GM13977 (cell line): ENCODE results near the gene NR1H4.
"Not testable (repeated sequence)": the region's sequence is repeated elsewhere in the genome, so short reads cannot be mapped to it uniquely, and the experiment has no call there.

Source experiments
- DNase-seq: peaks from one replicate; pipeline ENCODE4 v3.0.0; 2012; ENCODE audit warnings: low spot score
- in situ Hi-C: fragments of 300-500 bp; cut with MboI; formaldehyde crosslinking; loops from one replicate; pipeline ENCODE4 v1.12.0; 2022; ENCODE audit warnings: low sequenced_read_pairs, low pct_unique_long_range_greater_than_20kb, mixed read lengths, inconsistent platforms; ENCODE audit not compliant: unreplicated experiment
- TF ChIP-seq, protein P1 (sequence below): IDR thresholded peaks from 2 replicates; pipeline ENCODE4 v1.5.1; 2012; ENCODE audit warnings: mild to moderate bottlenecking, control low read depth; ENCODE audit not compliant: insufficient read depth; ENCODE audit errors: extremely low read depth, missing control alignments

The NR1H4 gene

DNA sequence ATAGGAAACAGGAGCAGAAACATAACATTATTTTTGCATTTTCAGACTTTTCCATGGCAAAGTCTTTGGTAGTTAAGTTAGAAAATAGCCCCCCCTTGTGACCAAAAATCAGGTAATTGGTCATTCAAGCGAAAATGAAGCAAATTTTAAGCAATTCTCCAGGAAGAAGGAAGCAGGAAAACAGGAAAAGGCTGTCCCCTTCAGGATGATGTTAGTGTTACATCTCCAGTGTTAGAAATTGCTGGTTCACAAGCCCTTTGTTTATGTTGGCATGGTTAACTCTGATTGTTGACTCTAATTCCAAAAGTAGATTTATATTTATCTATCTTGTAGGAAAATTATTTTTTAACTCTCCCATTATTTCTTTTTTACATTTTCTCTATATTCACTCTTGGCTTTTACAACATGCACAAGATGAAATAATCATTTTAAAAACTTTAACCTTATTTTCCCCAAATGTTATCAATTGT lies 81.0 kb downstream of the NR1H4 start:
- DNase-seq, result peak; percentile 32
- TF ChIP-seq, protein P1, sequence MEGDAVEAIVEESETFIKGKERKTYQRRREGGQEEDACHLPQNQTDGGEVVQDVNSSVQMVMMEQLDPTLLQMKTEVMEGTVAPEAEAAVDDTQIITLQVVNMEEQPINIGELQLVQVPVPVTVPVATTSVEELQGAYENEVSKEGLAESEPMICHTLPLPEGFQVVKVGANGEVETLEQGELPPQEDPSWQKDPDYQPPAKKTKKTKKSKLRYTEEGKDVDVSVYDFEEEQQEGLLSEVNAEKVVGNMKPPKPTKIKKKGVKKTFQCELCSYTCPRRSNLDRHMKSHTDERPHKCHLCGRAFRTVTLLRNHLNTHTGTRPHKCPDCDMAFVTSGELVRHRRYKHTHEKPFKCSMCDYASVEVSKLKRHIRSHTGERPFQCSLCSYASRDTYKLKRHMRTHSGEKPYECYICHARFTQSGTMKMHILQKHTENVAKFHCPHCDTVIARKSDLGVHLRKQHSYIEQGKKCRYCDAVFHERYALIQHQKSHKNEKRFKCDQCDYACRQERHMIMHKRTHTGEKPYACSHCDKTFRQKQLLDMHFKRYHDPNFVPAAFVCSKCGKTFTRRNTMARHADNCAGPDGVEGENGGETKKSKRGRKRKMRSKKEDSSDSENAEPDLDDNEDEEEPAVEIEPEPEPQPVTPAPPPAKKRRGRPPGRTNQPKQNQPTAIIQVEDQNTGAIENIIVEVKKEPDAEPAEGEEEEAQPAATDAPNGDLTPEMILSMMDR, result peak; percentile 57
- in situ Hi-C loops, result loop anchor here (25.0 kb wide), 1 partner anchor 317 kb away; no protein-coding TSS in a partner anchor

DNA sequence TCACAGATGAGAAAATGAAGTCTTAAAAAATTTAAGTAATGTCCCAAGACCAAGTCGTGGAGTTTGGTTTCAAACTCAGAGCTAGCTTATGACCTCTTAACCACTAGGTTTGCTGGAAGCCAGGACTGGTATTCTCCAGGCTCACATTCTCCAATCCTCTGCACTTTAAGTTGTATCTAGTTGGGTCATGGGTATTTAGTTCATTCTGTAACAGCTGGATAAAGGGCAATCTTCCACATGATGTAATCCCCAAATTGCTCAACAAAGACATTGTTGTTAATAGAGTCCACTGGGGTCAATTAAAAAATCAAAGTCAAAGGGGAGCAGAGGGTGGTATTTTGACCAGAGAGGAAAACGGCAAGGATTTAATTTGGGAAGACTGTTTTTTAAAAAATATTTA lies 82.1 kb downstream of the NR1H4 start:
- in situ Hi-C loops, result loop anchor here (25.0 kb wide), 1 partner anchor 318 kb away; no protein-coding TSS in a partner anchor
- no peak for DNase-seq
- TF ChIP-seq, protein P1, result no peak

DNA sequence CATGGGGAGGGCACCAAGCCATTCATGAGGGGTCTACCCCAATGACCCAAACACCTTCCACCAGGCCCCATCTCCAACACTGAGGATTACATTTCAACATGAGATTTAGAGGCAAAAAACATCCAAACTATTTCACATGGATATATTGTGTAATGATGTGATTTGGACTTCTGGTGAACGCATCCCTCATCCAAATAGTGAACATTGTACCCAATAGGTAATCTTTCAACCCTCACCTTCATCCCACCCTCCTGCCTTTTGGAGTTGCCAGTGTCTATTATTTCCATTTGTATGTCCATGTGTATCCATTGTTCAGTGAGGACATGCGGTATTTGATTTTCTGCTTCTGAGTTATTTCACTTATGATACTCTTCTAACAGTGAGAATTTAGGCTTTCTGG lies 83.7 kb downstream of the NR1H4 start:
- in situ Hi-C loops, result loop anchor here (25.0 kb wide), 1 partner anchor 320 kb away; no protein-coding TSS in a partner anchor

DNA sequence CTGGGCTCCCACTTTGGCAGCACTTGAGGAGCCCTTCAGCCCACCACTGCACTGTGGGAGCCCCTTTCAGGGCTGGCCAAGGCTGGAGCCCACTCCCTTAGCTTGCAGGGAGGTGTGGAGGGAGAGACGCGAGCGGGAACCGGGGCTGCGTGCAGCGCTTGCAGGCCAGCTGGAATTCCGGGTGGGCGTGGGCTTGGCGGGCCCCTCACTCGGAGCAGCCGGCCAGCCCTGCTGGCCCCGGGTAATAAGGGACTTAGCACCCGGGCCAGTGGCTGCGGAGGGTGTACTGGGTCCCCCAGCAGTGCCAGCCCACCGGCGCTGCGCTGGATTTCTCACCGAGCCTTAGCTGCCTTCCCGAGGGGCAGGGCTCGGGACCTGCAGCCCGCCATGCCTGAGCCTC lies 85.6 kb downstream of the NR1H4 start:
- in situ Hi-C loops, result loop anchor here (25.0 kb wide), 1 partner anchor 322 kb away; no protein-coding TSS in a partner anchor
- DNase-seq, result not testable (repeated sequence)

More for the DNA sequence above, 83.7 kb downstream of the NR1H4 start:
- no peak for DNase-seq
- TF ChIP-seq, protein P1, result no peak

GRCh38 chr12:100564090-100564489 lies 90.4 kb downstream of the NR1H4 start:
- TF ChIP-seq, protein P1, result no peak
- in situ Hi-C loops, result loop anchor here (25.0 kb wide), 1 partner anchor 327 kb away; no protein-coding TSS in a partner anchor
- no peak for DNase-seq

DNA sequence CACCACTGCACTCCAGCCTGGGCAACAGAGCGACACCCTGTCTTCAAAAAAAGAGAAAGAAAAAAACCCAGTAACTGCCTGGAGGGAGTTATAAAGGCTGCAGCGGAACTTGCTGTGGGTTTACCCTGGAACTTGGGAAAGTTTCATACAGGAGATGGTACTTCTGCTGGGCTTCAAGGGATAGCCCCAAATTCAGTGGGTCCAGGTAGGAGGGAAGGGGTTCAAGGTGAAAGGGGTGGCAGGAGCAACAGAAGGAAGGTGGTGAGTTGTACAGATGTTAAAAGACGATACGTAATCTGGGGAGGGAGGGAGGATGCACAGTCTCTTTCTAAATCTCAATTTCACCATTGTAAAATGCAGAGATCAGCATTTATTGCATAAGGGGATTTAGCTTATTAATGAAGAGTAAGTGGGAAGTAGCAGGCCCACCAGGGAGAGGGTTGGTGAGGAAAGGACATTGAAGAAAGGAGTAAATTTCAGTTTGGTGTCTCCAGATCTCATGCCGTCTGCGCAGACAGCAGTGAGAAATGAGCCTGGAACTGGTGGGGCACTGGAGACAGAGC lies 91.3 kb downstream of the NR1H4 start:
- TF ChIP-seq, protein P1, result no peak
- in situ Hi-C loops, result loop anchor here (25.0 kb wide), 1 partner anchor 328 kb away; no protein-coding TSS in a partner anchor
- DNase-seq, result no peak

GRCh38 chr12:100565987-100566545 lies 92.4 kb downstream of the NR1H4 start:
- in situ Hi-C loops, result loop anchor here (25.0 kb wide), 1 partner anchor 329 kb away; no protein-coding TSS in a partner anchor
- TF ChIP-seq, protein P1, result no peak

More at GRCh38 chr12:100565987-100566545, 92.4 kb downstream of the NR1H4 start:
- DNase-seq, result no peak
